GM13976 (cell line): Measurements from ENCODE around the gene SUPT16H.
"Not testable (repeated sequence)": the region's sequence is repeated elsewhere in the genome, so short reads cannot be mapped to it uniquely, and the experiment has no call there.

Experiments used
- DNase-seq: peaks from one replicate; pipeline ENCODE4 v3.0.0; 2012; ENCODE audit warnings: low spot score
- CTCF ChIP-seq: IDR thresholded peaks from 2 replicates; pipeline ENCODE4 v1.5.1; 2012; ENCODE audit warnings: borderline replicate concordance, mild to moderate bottlenecking; ENCODE audit not compliant: insufficient read depth; ENCODE audit errors: extremely low read depth, missing control alignments, control extremely low read depth
- in situ Hi-C: fragments of 300-500 bp; cut with MboI; formaldehyde crosslinking; loops from one replicate; pipeline ENCODE4 v1.12.0; 2022; ENCODE audit warnings: low sequenced_read_pairs, mixed read lengths, inconsistent platforms; ENCODE audit not compliant: unreplicated experiment

The SUPT16H gene

GRCh38 chr14:21308479-21309237, 75.2 kb downstream of the SUPT16H start:
- no peak for TF ChIP-seq CTCF
- in situ Hi-C loops = no loop called here
- DNase-seq = peak; percentile 73

GRCh38 chr14:21308132-21308478, 75.7 kb downstream of the SUPT16H start:
- in situ Hi-C loops = no loop called here
- DNase-seq = peak; percentile 49
- no peak for TF ChIP-seq CTCF

- TF ChIP-seq CTCF = no peak
- in situ Hi-C loops = no loop called here
- no peak for DNase-seq
Measured at GRCh38 chr14:21307637-21308036, 76.2 kb downstream of the SUPT16H start.

- not testable (repeated sequence) for DNase-seq
Measured at GRCh38 chr14:21302836-21303140, 81.0 kb downstream of the SUPT16H start.

GRCh38 chr14:21302013-21302835, 81.6 kb downstream of the SUPT16H start:
- no peak for DNase-seq
- in situ Hi-C loops = no loop called here
- TF ChIP-seq CTCF = no peak

More at GRCh38 chr14:21302836-21303140, 81.0 kb downstream of the SUPT16H start:
- in situ Hi-C loops = not testable (repeated sequence)
